ENCODE measurements around the gene CHERP. TPM values are rescaled to one million over a fixed set of nuclear protein-coding genes. Genes with fewer than 3 reads are reported as not detected.

The CHERP gene
- total and polyA plus RNA-seq, 2 of the 13 experiments (the other 11 are each of a cell fraction or from before 2014, with no cell fraction given), result 4.3 to 5.4 TPM

GRCh38 chr19:16470911-16471811 lies 71.1 kb downstream of the CHERP start (continued):
- TF ChIP-seq ARID4A (CRISPR knock-in tag; IDR thresholded peaks at IDR 0.05; ENCODE audit: borderline replicate concordance), result peak; percentile 30; the same call in 1 of the 2 replicates
- TF ChIP-seq TFAP4 (IDR thresholded peaks at IDR 0.05; ENCODE audit: borderline replicate concordance, low read depth), result no peak
- TF ChIP-seq ARID3A (IDR thresholded peaks at IDR 0.05; ENCODE audit: low read depth, low read length), result no peak
- TF ChIP-seq PLSCR1 (CRISPR knock-in tag; IDR thresholded peaks at IDR 0.05; ENCODE audit: borderline replicate concordance), result no peak
- no peak for TF ChIP-seq ZNF672 (CRISPR knock-in tag; IDR thresholded peaks at IDR 0.05)
- TF ChIP-seq HDAC1 (CRISPR knock-in tag; IDR thresholded peaks at IDR 0.05), result 0 out of 2 replicates have a peak, but pooled peaks have one; percentile 5
- TF ChIP-seq RFXAP (CRISPR knock-in tag; IDR thresholded peaks at IDR 0.05; ENCODE audit: borderline replicate concordance), result peak; percentile 34; the same call in 1 of the 2 replicates
- TF ChIP-seq KMT2A (CRISPR knock-in tag; IDR thresholded peaks at IDR 0.05), result peak; percentile 56; the same call in 1 of the 2 replicates
- 0 out of 2 replicates have a peak, but pooled peaks have one; percentile 42 for TF ChIP-seq ZNF225 (CRISPR knock-in tag; IDR thresholded peaks at IDR 0.05)
- 0 out of 2 replicates have a peak, but pooled peaks have one; percentile 19 for TF ChIP-seq ZNF891 (CRISPR knock-in tag; IDR thresholded peaks at IDR 0.05)
- no peak for TF ChIP-seq MNT (IDR thresholded peaks at IDR 0.05)
- peak; percentile 13; the same call in 1 of the 2 replicates for TF ChIP-seq ZNF263 (CRISPR knock-in tag; IDR thresholded peaks at IDR 0.05)
- no peak; the same call in 1 of the 2 replicates for TF ChIP-seq MYPOP (CRISPR knock-in tag; IDR thresholded peaks at IDR 0.05)
- peak; percentile 41; the same call in 1 of the 2 replicates for TF ChIP-seq ZNF776 (CRISPR knock-in tag; IDR thresholded peaks at IDR 0.05)

Measured in HepG2 (cell line).